CD4-positive, alpha-beta T cell (primary cell): Measurements from ENCODE around the gene AK5. TPM values are rescaled to one million over a fixed set of nuclear protein-coding genes. Genes with fewer than 3 reads are reported as not detected.

Experiments used
- ATAC-seq: fragments of 200-7000 bp; cut with Tn5 transposase; one replicate; pipeline ENCODE4 v1.10.0; 2022; ENCODE audit warnings: mild to moderate bottlenecking; ENCODE audit not compliant: poor library complexity
- CTCF ChIA-PET: fragments of 350-600 bp; sonication (Branson Sonifier 250); formaldehyde crosslinking; loops from one replicate; lab custom pipeline; 2021; ENCODE audit warnings: antibody characterized with exemption, inconsistent platforms; lab: Charles Lee
- POLR2A ChIA-PET: fragments of 350-600 bp; sonication (Branson Sonifier 250); formaldehyde crosslinking; loops from one replicate; lab custom pipeline; 2021; ENCODE audit warnings: antibody characterized with exemption, inconsistent platforms; lab: Charles Lee
- DNase-seq, 14 experiments: peaks; one replicate each; pipeline ENCODE4 v3.0.0-alpha.2; 2013 to 2020; ENCODE audit warnings: mixed read lengths in 2 of 14
- H3K27ac ChIP-seq, 2 donors: one replicate each; pipeline versions ENCODE4 v1.5.1 to v1.7.0; 2013; ENCODE audit warnings: low read length in 2 of 2, low read depth in 1 of 2, mild to moderate bottlenecking in 1 of 2
- H3K27me3 ChIP-seq, 2 experiments: 1 replicate in 1 of 2; 2 replicates in 1 of 2; pipeline versions ENCODE4 v1.6.1 to v1.7.0; 2013; ENCODE audit warnings: low read length in 2 of 2, control low read depth in 1 of 2, mild to moderate bottlenecking in 1 of 2, moderate library complexity in 1 of 2; ENCODE audit not compliant: insufficient read depth in 2 of 2, control insufficient read depth in 1 of 2
- H3K36me3 ChIP-seq: one replicate; pipeline ENCODE4 v1.6.1; 2013; ENCODE audit warnings: low read length, control low read depth; ENCODE audit not compliant: insufficient read depth
- H3K4me1 ChIP-seq: one replicate; pipeline ENCODE4 v1.6.1; 2013; ENCODE audit warnings: low read length, control low read depth; ENCODE audit not compliant: insufficient read depth
- H3K4me3 ChIP-seq: one replicate; pipeline ENCODE4 v1.5.1; 2013; ENCODE audit warnings: mild to moderate bottlenecking, low read length, moderate library complexity
- H3K9me3 ChIP-seq, 2 experiments: 1 replicate in 1 of 2; 2 replicates in 1 of 2; pipeline versions ENCODE4 v1.6.1 to v1.7.0; 2013; ENCODE audit warnings: low read length in 2 of 2, mild to moderate bottlenecking in 2 of 2, control low read depth in 1 of 2, moderate library complexity in 1 of 2; ENCODE audit not compliant: control insufficient read depth in 1 of 2, insufficient read depth in 1 of 2
- H3K27ac Mint-ChIP-seq: one replicate; pipeline ENCODE4 v1.8.0; 2020; ENCODE audit warnings: mixed read lengths
- H3K27me3 Mint-ChIP-seq: one replicate; pipeline ENCODE4 v1.8.0; 2021; ENCODE audit warnings: mixed read lengths
- H3K36me3 Mint-ChIP-seq: one replicate; pipeline ENCODE4 v1.8.0; 2021; ENCODE audit warnings: low read depth, mixed read lengths
- H3K4me1 Mint-ChIP-seq: one replicate; pipeline ENCODE4 v1.8.0; 2021; ENCODE audit warnings: low read depth, mixed read lengths
- H3K4me3 Mint-ChIP-seq: one replicate; pipeline ENCODE4 v1.8.0; 2020; ENCODE audit warnings: mild to moderate bottlenecking, mixed read lengths
- H3K9me3 Mint-ChIP-seq: one replicate; pipeline ENCODE4 v1.8.0; 2020; ENCODE audit warnings: mixed read lengths
- CTCF ChIP-seq: fragments of 200-600 bp; IDR thresholded peaks from one replicate; pipeline ENCODE4 v1.8.0; 2022; ENCODE audit warnings: antibody characterized with exemption, mild to moderate bottlenecking
- intact Hi-C, 2 experiments: fragments of 100-400 bp; cut with DNase I in 1 of 2; cut with micrococcal nuclease in 1 of 2; formaldehyde crosslinking; loops; one replicate each; pipeline versions ENCODE4 v1.15.1 to v1.9.0; 2023 to 2025; cut with DNase I, micrococcal nuclease
- total RNA-seq, 174 experiments: library from RNA in 2 of 174; stranded (reverse) in 2 of 174; gene quantifications; one replicate each; pipeline ENCODE4 v1.2.3 and lab custom pipeline; 2021 to 2026

Gene AK5
- total RNA-seq, 2 experiments from 2014 or later = 32.0 TPM

GRCh38 chr1:77594366-77595112 lies 312.7 kb downstream of the AK5 start:
- no peak for TF ChIP-seq CTCF
- Histone ChIP-seq H3K36me3 (peaks cover 12% of the 10 kb centered on the region), H3K4me3 (no peak overlapping the region), H3K27ac (no peak overlapping the region), H3K27me3 (no peaks in the 10 kb centered on the region), H3K9me3 (no peaks in the 10 kb centered on the region), H3K4me1 (no peaks in the 10 kb centered on the region)
- DNase-seq = no peak
- H3K4me3 Mint-ChIP-seq = no peak overlapping the region
- H3K27ac Mint-ChIP-seq = peak overlapping the region; percentile 3
- peaks cover 71% of the 10 kb centered on the region for H3K36me3 Mint-ChIP-seq
- H3K4me1 Mint-ChIP-seq = peaks cover 39% of the 10 kb centered on the region
- POLR2A ChIA-PET = no interaction called here
- CTCF ChIA-PET = interaction anchor here (0.5 to 1.2 kb wide), 2 partner anchors 24 to 59 kb away, joined by 3 read pairs; no protein-coding TSS in a partner anchor
- no peaks in the 10 kb centered on the region for H3K27me3 Mint-ChIP-seq
- intact Hi-C loops = no loop called here
- peaks cover 3% of the 10 kb centered on the region for H3K9me3 Mint-ChIP-seq
- no peak for ATAC-seq

- peaks cover 76% of the 10 kb centered on the region for H3K36me3 Mint-ChIP-seq
- no peak for TF ChIP-seq CTCF
- peaks cover 3% of the 10 kb centered on the region for H3K9me3 Mint-ChIP-seq
- ChIA-PET CTCF (no interaction called here), POLR2A (interaction anchor here (0.7 kb wide), 1 partner anchor 369 kb away, joined by 3 read pairs; no protein-coding TSS in a partner anchor)
- Histone ChIP-seq H3K36me3 (peaks cover 12% of the 10 kb centered on the region), H3K27me3 (no peaks in the 10 kb centered on the region), H3K4me1 (no peaks in the 10 kb centered on the region), H3K27ac (no peak overlapping the region), H3K4me3 (no peak overlapping the region), H3K9me3 (no peaks in the 10 kb centered on the region)
- peaks cover 39% of the 10 kb centered on the region for H3K4me1 Mint-ChIP-seq
- H3K27ac Mint-ChIP-seq = no peak overlapping the region
- H3K4me3 Mint-ChIP-seq = no peak overlapping the region
- DNase-seq = no peak
- intact Hi-C loops = no loop called here
- ATAC-seq = no peak
- H3K27me3 Mint-ChIP-seq = no peaks in the 10 kb centered on the region
Measured at GRCh38 chr1:77597310-77597709, 315.5 kb downstream of the AK5 start.

- Mint-ChIP-seq H3K27ac (no peak overlapping the region), H3K4me1 (peaks cover 34% of the 10 kb centered on the region), H3K9me3 (peaks cover 13% of the 10 kb centered on the region), H3K27me3 (no peaks in the 10 kb centered on the region), H3K36me3 (peaks cover 78% of the 10 kb centered on the region), H3K4me3 (no peak overlapping the region)
- POLR2A ChIA-PET = no interaction called here
- no peaks in the 10 kb centered on the region for H3K27me3 ChIP-seq
- no peak overlapping the region for H3K4me3 ChIP-seq
- intact Hi-C loops = no loop called here
- no peak overlapping the region for H3K27ac ChIP-seq
- CTCF ChIA-PET = no interaction called here
- H3K4me1 ChIP-seq = no peaks in the 10 kb centered on the region
- H3K36me3 ChIP-seq = peaks cover 8% of the 10 kb centered on the region
- H3K9me3 ChIP-seq = peaks cover 0 to 21% of the 10 kb centered on the region in 2 experiments
- ATAC-seq (no peak), DNase-seq (no peak)
- no peak for TF ChIP-seq CTCF
Measured at GRCh38 chr1:77605246-77606026, 323.6 kb downstream of the AK5 start.
